C1 segment of cervical spinal cord (tissue), 14 donors: ENCODE data around the gene AKT3.

ENCODE experiments used
- DNase-seq, 14 donors: peaks; one replicate each; lab custom pipeline; 2025; lab: John Stamatoyannopoulos, UW

AKT3 gene

DNA sequence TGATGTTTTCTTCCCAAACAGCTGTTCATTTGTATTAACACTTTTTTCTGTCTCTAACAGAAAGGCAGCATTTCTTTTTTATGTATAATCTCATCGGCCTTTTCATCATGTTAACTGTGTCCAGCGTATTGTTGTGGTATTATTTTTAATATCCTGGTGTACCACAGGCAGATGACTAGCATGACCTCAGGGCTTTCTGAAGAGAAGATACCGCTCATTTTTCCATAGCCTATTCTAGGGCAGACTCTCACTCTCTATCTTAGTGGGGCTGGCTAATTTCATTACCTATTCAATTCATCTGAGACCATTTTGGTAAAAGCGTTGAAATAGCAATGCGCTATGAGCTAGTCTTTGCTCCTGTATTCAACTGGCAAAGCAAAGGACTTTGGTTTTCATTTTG lies 384.3 kb downstream of the AKT3 start:
- no peak for DNase-seq

DNA sequence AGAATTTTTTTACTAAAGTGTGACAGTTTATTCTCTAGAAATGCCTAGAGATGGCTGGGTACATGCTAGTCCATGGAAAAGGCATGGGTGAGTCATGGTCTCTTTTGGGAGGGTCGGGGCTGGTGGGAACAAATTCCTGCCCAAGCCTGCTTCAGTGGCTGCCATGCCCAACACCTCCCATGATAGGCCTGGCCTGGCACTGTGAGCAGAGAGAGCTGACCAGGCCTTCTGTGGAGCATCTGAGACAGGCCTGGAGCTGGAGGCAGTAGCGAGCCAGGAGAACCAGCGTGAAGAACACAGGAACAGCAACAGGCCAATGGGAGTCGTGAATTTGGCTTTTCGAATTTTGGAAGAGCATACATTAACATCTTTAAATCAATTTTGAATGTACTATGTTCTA lies 385.0 kb downstream of the AKT3 start:
- DNase-seq: no peak

DNA sequence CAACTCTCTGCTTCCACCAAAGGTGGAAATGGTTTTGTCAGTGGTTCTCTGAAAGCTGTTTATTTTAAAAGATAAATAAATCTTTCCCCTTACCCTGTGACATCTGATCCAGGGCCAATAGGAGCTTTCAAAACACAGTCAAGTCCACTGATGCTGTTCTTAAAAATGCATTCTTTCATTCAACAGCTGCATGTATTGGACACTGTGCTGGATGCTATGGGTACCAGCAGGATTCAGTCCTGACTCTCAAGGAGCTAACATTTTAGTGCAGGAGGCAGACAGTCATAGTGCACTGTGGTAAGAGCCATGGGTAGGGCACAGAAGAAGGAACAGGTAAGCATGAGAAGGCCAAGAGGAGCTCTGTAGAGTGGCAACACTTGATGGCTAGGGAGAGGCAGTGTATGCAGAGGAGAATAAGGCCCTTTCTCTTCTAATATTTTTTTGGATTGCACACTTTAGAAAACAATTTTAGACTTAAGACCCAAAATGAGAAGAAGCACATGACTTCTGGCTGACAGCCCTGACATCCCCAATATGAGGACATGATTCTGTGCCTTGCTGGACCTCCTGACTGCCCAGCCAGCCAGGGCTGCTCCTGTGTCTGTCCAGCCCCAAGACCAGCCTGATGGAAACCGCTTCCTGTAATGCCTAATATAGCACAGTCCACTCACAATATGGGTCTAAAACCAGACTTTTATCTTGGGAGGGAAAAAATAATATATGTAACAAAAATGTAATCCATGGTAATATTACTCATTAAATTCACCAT lies 386.9 kb downstream of the AKT3 start:
- no peak for DNase-seq

DNA sequence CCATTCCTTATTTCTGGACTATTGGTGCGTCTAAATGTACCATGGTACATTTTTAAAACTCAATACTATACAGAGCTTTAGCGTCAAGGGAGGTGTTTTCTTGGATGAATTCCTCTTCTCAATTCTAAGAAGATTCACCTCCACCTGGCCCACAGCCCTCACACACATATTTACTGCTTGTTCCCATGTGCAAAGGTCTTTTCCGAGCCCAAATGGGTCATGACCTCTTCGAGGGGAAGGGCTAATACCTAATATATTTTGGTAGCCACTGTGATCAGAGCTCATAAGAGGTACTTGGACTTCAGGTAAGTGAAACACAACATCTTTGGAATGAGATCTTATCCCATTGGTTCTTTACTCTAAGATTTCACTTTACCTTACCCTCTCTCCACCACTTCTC lies 388.3 kb downstream of the AKT3 start:
- no peak for DNase-seq

DNA sequence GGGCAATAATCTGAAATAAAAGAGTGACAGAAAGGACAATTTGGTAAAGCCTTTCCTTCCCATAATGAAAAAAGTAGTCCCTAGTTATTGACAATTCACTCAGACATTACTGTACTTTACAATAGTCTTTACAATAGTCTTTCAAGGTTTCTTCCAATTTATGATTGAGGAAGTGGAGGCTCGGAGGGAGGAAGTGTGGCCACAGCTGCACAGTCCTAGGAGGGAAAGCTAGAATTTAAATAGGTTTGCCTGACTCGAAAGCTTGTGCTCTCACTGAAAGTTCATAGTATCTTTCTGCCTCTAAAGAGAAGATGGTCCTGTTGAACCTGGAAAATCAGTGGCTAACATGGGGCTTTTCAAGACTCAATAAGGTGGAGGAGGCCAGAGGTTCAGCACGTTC lies 391.0 kb downstream of the AKT3 start:
- DNase-seq: no peak

DNA sequence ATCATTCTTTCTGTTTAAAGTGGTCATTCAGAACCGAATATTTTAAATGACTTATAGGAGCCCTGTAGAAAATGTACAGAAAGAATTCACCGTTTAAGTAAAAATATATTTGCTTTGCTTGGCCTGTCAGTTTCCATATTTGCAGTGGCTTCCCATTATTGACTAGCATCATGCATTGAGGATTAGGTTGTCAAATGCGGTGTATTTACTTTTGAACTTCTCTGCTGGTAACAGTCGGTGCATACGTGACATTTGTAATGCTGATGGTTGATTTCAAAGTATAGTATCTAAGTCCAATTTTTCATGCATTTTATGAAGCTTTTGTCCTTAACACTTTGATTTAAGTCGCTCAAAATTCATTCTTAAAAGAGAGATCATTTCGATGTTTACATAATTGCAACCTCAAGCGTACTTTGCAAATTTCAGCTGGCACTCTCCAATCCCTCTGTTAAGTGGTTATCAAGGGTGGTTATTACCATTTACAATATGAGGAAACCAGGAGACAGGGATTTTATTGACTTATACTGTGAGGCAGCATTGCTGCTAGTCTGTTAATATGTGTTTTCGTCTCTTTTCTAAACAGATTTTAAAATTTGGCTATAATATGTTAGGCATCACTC lies 392.6 kb downstream of the AKT3 start:
- no peak for DNase-seq

DNA sequence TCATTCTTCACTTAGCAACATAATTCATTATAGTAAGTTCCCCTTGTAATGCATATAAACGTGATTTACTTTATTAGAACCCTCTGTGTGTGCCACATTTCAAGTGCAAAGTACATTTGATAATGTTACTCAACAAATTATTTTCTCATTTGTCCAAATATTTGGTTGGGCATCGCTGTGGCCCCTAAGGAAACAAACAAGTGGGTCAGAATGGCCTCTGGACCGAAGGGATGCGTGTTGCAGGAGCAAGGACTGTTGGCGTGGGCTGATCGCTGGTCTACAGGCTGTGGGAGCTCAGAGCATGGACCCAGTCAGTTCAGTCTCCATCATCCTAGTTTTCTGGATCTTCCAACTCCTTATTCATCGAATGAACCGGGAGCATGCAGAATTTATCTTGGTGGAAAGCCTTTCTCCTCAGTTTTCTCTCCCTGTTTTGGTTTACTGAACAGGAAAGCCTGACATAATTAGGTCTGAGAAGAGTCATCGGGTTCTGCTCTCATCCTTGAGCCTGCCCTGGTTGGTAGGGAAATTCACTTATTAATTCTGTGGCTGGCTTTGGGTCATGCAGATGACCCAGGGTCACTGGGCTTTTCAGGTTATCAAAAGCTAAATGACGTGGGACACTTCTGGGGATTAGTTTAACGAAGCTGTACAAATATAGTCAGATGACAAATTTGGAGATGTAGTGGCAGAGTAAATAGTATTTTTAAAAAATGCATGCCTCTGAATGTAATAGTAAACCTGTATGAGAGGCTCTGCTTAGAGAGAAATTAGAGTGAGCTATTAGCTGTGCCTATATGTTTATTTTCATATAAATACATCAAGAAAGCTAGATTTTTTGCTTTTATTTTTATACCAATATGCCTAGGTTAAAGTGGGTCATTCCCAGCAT lies 394.0 kb downstream of the AKT3 start:
- no peak for DNase-seq

DNA sequence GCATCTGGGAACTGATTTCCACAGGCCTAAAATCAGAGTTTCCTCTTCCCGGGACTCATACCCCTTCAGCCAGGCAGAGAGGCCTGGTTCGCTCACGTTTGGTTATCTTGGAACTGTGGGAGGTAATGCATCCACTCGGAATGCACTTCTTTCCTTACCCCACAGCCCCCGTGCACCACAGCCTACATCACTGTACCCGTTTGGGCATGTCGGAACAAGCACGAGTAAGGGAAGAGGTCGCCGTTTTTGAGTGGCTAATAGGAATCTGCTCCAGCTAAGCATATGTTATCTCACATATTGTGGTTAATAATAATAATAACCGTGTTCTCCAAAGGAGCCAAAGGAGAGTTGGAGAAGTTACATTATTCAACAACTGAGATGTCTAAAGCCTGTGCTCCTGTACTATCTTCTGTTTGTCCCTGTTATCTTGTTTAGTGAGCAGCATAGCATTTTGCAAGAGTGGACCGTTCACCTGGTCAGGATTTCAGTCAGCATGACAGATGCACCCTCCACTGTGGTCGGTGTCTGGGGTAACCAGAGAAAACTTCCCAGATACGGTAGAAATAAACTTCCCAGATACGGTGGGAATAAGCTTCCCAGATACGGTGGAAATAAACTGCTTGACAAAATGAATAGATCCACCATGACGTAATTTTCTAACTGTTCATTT lies 395.6 kb downstream of the AKT3 start:
- DNase-seq: no peak

DNA sequence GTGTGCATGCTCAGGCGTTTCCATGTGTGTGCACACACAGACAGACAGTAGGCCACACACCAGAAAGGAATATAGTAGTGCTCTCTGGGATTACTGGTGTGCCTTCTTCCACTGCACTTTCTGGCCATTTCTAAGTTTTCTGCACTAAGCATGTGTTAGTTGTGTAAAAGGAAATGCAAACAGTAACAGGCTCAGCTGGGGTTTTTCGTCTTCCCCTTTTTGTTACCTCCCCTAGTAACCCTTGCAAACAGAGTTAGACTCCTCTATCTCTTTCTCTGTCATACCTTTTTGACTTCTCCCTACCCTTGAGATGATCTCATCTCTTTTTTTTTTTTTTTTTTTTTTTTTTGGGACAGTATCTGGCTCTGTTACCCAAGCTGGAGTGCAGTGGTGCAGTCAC lies 398.0 kb downstream of the AKT3 start:
- no peak for DNase-seq

DNA sequence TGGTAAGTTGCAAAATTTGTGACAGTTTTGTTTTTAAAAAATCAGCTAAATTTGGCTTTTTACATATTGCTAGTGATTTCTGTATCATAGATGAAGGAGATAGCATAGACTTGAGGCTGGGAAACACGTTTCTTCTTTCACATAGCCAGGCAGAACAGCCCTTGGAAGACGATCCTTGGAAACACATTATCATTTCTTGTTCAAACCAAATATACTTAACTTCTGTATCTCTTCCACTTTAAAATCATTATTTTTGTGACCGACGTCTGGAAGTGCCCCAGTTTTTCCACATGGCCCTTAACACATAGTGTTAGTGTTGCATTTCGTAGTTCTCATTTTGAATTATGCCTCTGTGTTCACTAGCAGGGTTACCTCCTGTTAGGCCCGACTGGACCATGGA lies 400.7 kb downstream of the AKT3 start:
- no peak for DNase-seq

DNA sequence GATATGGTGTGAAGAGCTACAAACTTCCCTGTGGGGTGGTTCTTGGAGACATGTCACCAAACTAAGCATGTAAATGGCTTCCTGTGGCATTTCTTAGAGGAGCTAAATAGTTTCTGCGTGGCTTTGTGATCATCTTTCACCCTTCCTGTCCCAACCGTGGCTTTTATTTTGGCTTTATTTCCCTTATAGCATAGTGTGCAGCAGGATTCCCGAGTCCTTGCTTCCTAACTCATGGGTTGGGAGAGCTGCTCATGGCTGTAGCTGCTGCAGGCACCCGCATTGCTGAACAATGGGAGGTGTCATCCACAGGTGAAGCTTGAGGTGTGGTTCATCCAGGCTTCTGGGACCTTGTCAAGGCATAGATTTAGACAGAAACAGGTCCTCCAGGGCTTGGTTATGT lies 402.2 kb downstream of the AKT3 start:
- no peak for DNase-seq

DNA sequence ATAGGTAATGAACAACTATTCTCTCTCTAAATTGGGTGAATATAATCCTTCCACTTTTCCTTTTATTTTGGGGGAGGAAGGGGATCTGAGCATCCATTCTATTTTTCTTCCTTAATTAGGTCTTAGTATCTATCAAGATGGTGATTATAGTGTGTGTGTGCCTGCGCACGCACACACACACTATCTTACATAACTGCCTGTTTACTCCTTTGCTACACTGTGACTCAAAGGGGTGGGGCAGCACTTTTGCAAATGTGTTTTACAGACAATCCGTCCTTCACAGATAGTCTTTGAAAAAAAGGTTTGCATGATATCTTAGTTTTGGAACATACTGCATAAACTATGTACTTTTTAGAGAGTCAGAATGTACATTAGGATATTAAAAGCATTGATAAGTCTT lies 402.7 kb downstream of the AKT3 start:
- no peak for DNase-seq

DNA sequence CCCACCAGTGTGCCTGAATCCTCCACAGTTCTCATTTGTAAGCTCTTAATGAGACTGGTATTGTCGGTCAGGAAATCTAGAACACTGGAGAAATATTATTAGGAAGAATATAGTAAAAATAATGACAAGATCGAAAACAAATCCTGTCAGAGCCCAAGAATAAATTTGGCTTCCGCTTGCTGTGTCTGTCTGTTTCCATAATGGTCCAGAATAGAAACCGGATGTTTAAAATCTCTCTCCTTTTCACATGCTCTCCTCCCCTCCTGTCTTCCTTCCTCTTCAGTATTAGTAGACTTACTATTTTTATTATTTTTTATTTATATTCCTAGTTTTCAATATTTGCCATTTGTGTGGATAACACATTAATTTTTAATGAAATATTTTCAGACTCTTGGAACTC lies 406.5 kb downstream of the AKT3 start:
- DNase-seq: no peak

DNA sequence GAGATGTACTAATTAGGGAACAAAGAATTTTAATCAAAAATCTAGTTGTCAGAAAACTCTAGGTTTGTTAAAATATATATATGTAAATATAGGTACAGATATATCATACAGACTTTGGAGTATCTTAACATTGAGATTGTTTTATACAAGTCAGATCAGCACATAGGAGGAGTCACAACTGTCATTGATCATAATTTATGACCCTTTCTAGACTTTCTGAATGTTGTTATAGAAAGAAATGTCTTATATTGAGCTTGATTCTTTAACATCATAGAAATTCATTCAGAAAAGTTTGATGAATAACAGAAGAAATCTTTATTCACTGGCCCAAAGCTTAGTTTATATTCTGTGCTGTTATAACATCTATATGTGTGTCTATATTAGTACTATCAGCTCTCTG lies 408.4 kb downstream of the AKT3 start:
- DNase-seq: no peak

DNA sequence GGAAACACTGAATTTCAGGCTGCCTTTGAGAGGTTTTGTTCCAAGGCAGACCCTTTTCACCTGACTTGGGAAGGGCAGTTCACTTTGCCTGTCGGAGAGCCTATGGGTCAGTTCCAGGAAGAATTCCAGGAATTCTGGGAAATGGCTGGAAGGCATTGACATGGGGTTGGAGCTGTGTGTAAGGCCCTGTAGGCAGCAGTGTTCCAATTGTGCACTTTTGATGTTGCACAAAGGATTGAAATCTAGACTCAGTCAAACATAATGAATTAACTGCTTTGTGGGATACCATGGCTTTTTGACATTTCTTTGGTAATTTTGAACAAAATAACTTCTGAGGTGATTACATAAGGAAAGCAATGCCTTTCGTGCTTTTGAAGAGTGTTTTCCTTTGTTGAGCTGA lies 409.6 kb downstream of the AKT3 start:
- no peak for DNase-seq

DNA sequence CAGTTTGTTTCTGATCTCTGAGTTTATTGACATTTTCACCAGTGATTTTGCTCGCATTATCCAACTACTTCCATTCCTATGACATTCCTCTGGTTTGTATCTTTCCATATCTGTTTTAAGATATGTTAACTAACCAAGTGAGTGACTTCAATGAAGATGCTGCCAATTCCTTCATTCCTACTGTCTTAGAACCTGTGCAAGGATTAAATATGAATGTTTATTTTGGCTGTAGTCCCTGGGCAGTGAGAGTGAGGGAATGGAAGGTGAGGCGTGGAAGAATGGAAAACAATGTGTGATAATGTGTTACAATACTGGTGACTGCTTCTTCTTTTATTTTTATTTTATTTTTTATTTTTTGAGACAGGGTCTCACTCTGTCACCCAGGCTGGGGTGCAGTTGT lies 411.2 kb downstream of the AKT3 start:
- no peak for DNase-seq
